ENCODE data around the gene CARMIL1. TPM values are rescaled to one million over a fixed set of nuclear protein-coding genes. Genes with fewer than 3 reads are reported as not detected.

The CARMIL1 gene
- total and polyA plus RNA-seq, 5 experiments from 2014 or later = 1.3 to 13.3 (median 1.9) TPM

DNA sequence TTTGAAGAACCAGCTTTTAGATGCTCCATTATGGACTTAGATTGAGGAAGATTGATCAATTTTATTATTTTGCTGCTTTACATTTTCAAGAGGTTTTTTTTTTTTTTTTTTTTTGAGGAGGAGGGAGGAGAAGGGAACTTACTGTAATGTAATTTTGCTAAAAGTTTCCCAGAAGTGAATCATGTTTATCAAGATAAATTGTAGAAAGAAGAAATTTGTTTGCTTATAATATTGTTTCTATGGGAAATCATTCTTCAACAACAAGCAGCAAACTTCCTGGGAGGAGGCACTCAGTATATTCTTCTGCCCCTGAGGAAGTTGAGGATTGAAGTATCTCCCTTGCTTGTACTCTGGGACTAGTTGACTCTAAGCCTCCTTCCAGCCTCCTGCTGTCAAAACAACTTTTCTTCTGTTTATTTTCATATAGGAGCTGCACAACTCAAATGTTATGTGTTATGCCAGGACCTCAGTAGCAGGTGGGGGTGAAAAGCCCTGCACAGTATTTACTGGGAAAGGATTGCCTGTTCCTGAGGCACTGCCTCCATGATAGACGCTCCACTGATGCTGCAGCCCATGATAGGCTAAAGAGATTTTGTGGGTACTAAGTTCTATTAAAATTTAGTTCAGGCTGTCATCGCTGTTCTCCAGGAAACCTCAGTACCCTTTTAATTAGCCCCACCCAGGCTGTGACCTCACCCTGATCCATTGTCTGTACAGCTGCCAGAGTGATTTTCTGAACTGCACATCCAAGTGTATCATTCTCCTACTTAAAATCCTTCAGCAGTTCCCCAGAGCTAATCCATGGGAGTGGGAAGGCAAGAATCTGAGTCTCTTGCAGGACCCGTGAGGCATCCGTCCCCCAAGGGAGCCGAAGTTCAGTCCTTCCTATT is 51.9 kb downstream of the CARMIL1 start:
- Mint-ChIP-seq H3K27me3 (no peaks in the 10 kb centered on the region), H3K9me3 (no peaks in the 10 kb centered on the region), H3K4me1 (peaks cover 16 to 35% (median 29%) of the 10 kb centered on the region in 4 donors), H3K27ac (peak overlapping the region in 1 of 10 donors; percentile 13), H3K36me3 (no peaks in the 10 kb centered on the region), H3K4me3 (no peak overlapping the region)
- POLR2A ChIA-PET = no interaction called here
- no peak for DNase-seq
- no peak for ATAC-seq

DNA sequence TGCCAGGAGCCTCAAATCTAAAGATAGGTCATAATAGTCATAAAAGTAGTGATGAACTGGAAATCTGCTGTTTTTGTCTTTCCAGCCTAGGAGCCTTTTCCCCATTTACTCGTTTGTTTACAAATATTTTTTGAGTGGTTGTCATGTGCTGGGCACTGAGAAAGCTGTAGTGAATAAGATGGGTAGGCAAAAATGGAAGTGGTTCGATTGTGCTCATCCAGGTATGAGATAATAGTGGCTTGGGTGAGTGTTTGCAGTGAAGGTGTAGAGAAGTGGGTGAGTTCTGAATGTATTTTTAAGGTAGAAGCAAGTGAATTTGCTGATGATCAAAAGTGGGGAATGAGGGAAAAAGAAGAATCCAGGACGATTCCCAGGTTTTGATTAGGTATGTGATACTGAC is 53.0 kb downstream of the CARMIL1 start:
- Mint-ChIP-seq H3K36me3 (no peaks in the 10 kb centered on the region), H3K4me1 (peaks cover 19 to 37% (median 31%) of the 10 kb centered on the region in 4 donors), H3K4me3 (no peak overlapping the region), H3K27me3 (no peaks in the 10 kb centered on the region), H3K27ac (peak overlapping the region in 1 of 10 donors; percentile 32), H3K9me3 (no peaks in the 10 kb centered on the region)
- no peak for ATAC-seq
- no peak for DNase-seq
- POLR2A ChIA-PET = interaction anchor here (0.7 kb wide), 1 partner anchor 22 kb away, joined by 3 read pairs; no protein-coding TSS in a partner anchor

DNA sequence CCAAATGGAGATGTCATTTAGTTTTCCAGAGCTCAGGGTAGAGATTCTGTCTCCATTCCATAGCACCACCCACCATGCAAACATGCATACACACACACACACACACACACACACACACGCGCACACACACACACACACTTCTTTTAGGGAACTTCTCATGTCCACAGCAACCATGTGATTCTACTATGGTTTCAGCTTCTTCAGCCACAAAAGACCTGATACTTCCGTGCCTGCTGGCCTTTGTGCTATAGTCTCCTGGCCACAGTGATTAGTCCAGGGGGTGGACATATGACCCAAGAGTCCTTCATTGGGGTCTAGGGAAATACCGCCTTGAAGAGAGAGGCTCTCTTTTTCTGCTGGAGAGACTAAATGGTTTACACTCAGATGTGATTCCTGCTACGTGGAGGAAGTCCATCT is 53.5 kb downstream of the CARMIL1 start:
- Mint-ChIP-seq H3K27me3 (no peaks in the 10 kb centered on the region), H3K9me3 (no peaks in the 10 kb centered on the region), H3K4me3 (no peak overlapping the region), H3K27ac (peak overlapping the region in 2 of 10 donors; percentile 32 to 34), H3K36me3 (no peaks in the 10 kb centered on the region), H3K4me1 (peaks cover 22 to 41% (median 31%) of the 10 kb centered on the region in 4 donors)
- ATAC-seq (no peak), DNase-seq (no peak)
- POLR2A ChIA-PET = interaction anchor here (0.7 kb wide), 1 partner anchor 23 kb away, joined by 3 read pairs; no protein-coding TSS in a partner anchor

DNA sequence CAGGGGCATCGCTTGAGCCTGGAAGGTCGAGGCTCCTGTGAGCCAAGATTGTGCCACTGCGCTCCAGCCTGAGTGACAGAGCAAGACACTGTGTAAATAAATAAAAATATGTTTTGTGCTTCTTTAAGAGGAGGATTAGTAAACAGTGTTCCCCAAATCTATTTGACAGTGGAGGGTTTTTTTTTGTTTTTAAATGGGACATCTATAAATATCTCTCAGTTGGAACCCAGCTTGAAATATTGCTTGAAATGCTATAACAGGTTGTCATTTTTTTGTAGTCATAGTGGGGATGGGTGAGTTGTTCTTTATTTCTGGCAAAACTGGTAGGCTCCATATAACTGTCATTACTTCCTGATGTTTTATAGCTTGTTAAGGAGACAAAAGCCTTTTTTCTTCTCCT is 54.3 kb downstream of the CARMIL1 start:
- DNase-seq (no peak), ATAC-seq (no peak)
- no peak overlapping the region for H3K4me3 Mint-ChIP-seq
- H3K27me3 Mint-ChIP-seq = no peaks in the 10 kb centered on the region
- POLR2A ChIA-PET = no interaction called here
- H3K27ac Mint-ChIP-seq = peak overlapping the region in 1 of 10 donors; percentile 35
- H3K4me1 Mint-ChIP-seq = peaks cover 22 to 42% (median 31%) of the 10 kb centered on the region in 4 donors
- H3K9me3 Mint-ChIP-seq = no peaks in the 10 kb centered on the region
- H3K36me3 Mint-ChIP-seq = no peaks in the 10 kb centered on the region

DNA sequence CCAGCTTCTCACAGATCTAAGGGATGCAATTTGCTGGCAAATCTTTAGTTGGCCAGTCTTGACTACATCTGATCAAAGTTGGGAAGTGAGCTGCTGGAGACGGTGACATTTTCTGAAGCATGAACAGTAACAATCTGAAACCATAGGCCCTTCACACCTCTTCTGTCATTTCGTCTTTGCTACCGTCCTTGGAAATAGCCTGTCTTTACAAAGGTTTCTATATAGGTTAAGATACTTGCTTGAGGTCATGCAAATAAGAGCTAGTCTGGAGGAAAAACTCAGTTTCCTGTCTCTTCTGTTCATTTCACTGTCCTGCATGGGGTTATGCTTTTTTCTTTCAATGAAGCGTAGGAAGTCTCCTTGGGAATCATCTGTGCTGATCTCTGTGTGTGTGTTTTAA is 55.6 kb downstream of the CARMIL1 start:
- POLR2A ChIA-PET = no interaction called here
- Mint-ChIP-seq H3K27ac (no peak overlapping the region), H3K9me3 (no peaks in the 10 kb centered on the region), H3K36me3 (no peaks in the 10 kb centered on the region), H3K4me1 (peaks cover 21 to 38% (median 29%) of the 10 kb centered on the region in 4 donors), H3K4me3 (no peak overlapping the region), H3K27me3 (no peaks in the 10 kb centered on the region)
- DNase-seq (no peak), ATAC-seq (no peak)

DNA sequence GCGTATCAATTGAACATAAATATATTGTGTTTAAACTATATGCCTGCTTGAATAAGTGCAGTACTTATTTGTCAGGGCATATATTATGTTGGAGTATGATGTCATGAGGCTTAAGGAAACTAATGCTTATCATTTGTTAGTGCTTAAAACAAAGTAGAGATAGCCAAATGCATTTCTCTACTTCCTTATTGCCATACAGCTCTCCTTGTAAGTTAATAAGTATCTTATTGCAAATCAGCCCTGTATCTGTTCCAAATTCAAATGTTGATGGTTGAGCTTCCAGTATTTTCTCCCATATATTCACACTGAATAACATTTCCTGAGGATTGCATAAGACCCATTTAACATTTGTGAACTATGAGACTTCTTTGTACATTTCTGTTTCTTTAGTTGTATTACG is 57.8 kb downstream of the CARMIL1 start:
- no peaks in the 10 kb centered on the region for H3K9me3 Mint-ChIP-seq
- ATAC-seq (no peak), DNase-seq (no peak)
- no peaks in the 10 kb centered on the region for H3K36me3 Mint-ChIP-seq
- H3K4me1 Mint-ChIP-seq = peaks cover 16 to 35% (median 30%) of the 10 kb centered on the region in 4 donors
- H3K27me3 Mint-ChIP-seq = no peaks in the 10 kb centered on the region
- no peak overlapping the region for H3K4me3 Mint-ChIP-seq
- POLR2A ChIA-PET = no interaction called here
- H3K27ac Mint-ChIP-seq = no peak overlapping the region

DNA sequence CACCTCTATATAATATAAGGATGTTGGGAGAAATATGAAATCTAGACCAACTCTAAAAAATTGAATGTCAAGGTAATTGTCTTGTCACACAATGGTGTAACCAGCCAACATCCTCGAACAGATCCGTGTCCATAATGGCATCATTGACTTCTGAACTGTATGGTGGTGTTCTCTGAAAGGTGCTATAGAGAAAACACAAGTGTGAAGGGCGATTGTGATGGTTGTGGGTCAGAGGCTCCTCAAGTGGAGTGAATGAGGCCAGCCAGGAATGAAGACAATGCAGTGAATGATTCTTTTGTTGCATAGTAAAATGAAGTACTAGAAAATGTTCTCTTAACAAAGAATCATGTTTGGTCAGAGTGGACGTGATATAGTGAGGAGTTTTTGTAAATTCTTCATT is 58.3 kb downstream of the CARMIL1 start:
- Mint-ChIP-seq H3K9me3 (no peaks in the 10 kb centered on the region), H3K36me3 (no peaks in the 10 kb centered on the region), H3K27ac (peak overlapping the region in 1 of 10 donors; percentile 80), H3K4me1 (peaks cover 16 to 37% (median 29%) of the 10 kb centered on the region in 4 donors), H3K27me3 (no peaks in the 10 kb centered on the region), H3K4me3 (no peak overlapping the region)
- no peak for ATAC-seq
- POLR2A ChIA-PET = no interaction called here
- DNase-seq = no peak

DNA sequence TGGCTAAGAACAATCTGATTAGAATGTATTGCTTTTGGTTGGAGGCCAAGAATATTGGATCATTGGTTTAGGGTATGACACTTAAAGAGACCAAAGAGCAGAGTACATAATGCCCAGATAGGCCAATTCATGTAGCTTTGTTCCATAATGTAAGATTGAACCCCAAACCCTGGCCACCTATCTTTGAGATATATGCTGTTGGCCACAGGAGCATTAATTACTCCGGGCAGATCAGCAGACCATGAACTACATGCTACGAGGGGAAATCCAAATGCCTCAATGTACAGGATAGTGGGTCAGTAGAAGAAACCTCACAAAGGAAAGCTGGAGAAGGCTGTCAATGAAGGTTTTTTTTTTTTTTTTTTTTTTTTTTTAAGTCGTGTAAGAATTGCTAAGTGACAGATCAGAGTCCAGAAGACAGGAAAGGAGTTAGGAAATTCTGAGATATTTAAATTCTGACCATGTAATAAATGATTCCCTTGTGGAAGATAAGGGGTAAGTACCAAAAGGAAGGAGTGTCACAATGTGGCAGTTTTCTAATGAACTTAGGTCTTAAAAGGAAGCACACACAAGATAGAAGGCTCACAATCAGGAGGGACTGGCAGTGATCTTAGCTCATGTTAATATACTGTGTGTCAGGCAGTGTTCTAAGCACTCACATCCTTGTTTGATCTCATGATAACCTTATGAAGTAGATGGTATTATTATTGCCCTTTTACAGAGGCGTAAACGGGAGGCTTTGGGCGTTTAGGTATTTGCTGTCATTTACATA is 61.4 kb downstream of the CARMIL1 start:
- Mint-ChIP-seq H3K27me3 (no peaks in the 10 kb centered on the region), H3K4me3 (no peak overlapping the region)
- POLR2A ChIA-PET = interaction anchor here (0.6 kb wide), 1 partner anchor 16 kb away, joined by 3 read pairs; no protein-coding TSS in a partner anchor

DNA sequence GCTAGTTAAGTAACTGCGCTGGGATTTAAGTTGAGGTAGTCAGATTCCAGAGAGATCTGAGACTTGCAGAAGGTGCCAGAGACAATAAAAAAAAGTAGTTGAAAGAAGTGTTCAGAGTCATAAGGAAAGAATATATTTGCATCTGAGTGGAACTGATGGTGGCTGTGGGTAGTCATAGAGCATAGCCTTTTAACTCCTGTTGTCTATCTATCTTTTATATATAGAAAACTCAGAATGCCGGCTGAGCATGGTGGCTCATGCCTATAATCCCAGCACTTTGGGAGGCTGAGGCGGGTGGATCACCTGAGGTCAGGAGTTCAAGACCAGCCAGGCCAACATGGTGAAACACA is 62.0 kb downstream of the CARMIL1 start:
- Mint-ChIP-seq H3K27ac (no peak overlapping the region), H3K36me3 (no peaks in the 10 kb centered on the region), H3K4me3 (no peak overlapping the region), H3K27me3 (no peaks in the 10 kb centered on the region), H3K4me1 (peaks cover 5 to 23% (median 23%) of the 10 kb centered on the region in 4 donors), H3K9me3 (no peaks in the 10 kb centered on the region)
- ATAC-seq (no peak), DNase-seq (no peak)
- POLR2A ChIA-PET = no interaction called here

More for the DNA sequence above, 61.4 kb downstream of the CARMIL1 start:
- peak overlapping the region in 4 of 10 donors; percentile 3 to 52 (median 29) for H3K27ac Mint-ChIP-seq
- H3K36me3 Mint-ChIP-seq = no peaks in the 10 kb centered on the region
- no peak for DNase-seq
- no peaks in the 10 kb centered on the region for H3K9me3 Mint-ChIP-seq
- no peak for ATAC-seq
- peaks cover 5 to 28% (median 24%) of the 10 kb centered on the region in 4 donors for H3K4me1 Mint-ChIP-seq

DNA sequence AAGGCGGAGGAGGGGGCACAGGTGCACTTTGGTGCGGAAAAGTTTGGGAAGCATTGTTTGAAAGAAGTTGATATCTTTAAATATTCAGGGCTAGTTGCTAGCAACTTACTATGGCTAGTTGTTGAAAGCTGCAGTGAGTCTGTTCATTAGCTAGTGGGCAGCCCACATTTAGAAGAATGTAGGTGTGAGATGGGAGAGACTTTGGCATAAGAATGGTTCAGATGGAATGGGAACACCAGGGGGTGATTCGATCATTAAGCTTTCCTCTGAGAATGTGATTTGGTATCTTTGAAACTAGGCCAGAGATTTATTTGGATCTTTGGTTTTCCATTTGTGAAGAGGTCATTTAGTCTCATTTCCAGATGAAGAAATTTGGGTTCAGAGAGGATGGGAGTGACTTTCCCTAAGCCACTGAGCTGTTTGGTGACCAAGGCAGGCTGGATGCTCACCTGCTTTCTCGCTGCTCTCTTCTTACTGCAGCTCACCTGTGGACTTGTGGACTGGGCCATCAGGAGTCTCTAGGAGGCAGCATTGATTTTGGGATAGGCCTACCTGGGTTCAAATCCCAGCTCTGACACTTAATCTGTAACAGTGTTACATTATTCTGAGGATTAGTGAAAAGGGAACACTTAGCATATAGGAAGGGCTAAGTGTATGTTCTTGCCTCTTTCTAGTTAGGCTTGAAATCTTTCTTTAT is 62.9 kb downstream of the CARMIL1 start:
- no peaks in the 10 kb centered on the region for H3K36me3 Mint-ChIP-seq
- POLR2A ChIA-PET = interaction anchor here (0.9 kb wide), 1 partner anchor 23 kb away, joined by 3 read pairs; no protein-coding TSS in a partner anchor
- H3K4me3 Mint-ChIP-seq = no peak overlapping the region
- ATAC-seq = no peak
- H3K4me1 Mint-ChIP-seq = peaks cover 5 to 22% (median 20%) of the 10 kb centered on the region in 4 donors
- H3K27ac Mint-ChIP-seq = peak overlapping the region in 3 of 10 donors; percentile 22 to 45 (median 37)
- no peak for DNase-seq
- H3K27me3 Mint-ChIP-seq = no peaks in the 10 kb centered on the region
- no peaks in the 10 kb centered on the region for H3K9me3 Mint-ChIP-seq

DNA sequence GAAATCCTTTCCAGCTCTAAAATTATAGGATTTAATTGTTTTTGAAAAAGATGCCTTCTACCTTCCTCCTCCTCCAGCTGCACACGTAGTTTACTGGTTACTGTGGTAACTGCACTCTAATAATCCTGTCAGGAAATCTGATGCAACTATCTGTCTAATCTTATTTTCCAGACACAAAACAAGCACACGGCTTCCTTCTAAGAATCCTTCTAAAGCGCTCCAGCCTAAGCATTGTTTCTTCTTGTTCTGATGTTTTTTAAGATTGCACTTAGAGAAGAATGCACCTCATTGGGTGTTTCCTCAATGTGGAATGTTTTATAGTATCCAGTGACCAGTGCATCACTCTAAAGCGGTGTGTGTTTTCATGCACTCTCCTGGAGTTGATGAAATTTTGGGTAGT is 63.6 kb downstream of the CARMIL1 start:
- DNase-seq (no peak), ATAC-seq (no peak)
- H3K27ac Mint-ChIP-seq = no peak overlapping the region
- H3K4me3 Mint-ChIP-seq = no peak overlapping the region
- no peaks in the 10 kb centered on the region for H3K27me3 Mint-ChIP-seq
- H3K9me3 Mint-ChIP-seq = no peaks in the 10 kb centered on the region
- peaks cover 5 to 19% (median 18%) of the 10 kb centered on the region in 4 donors for H3K4me1 Mint-ChIP-seq
- H3K36me3 Mint-ChIP-seq = no peaks in the 10 kb centered on the region
- POLR2A ChIA-PET = interaction anchor here (0.6 kb wide), 1 partner anchor 41 kb away, joined by 3 read pairs; no protein-coding TSS in a partner anchor

DNA sequence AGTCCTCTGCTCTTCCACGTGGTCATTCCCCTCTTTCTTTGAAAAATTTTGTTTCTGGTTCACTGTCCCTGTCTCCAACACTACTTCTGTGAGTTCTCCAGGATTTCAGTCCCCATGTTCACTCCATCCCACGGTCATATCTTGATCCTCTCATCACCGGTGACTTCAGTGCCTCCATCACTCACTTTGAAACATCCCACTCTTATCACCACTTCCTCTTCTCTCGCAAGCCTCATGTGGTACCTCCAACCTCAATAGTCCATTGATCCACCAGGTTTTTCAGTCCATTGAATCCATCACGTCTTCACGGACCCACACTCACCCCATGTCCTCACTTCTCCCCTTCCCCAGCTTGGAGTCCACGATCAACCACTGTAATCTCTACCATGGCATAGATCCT is 64.8 kb downstream of the CARMIL1 start:
- Mint-ChIP-seq H3K4me3 (no peak overlapping the region), H3K36me3 (peaks cover 0 to 2% (median 0%) of the 10 kb centered on the region in 3 donors), H3K9me3 (no peaks in the 10 kb centered on the region), H3K4me1 (peaks cover 5 to 19% (median 19%) of the 10 kb centered on the region in 4 donors), H3K27ac (no peak overlapping the region), H3K27me3 (no peaks in the 10 kb centered on the region)
- no peak for ATAC-seq
- POLR2A ChIA-PET = no interaction called here
- no peak for DNase-seq
